Liver (tissue), 9 donors: Measurements from ENCODE around the gene SERTAD2. TPM values are rescaled to one million over a fixed set of nuclear protein-coding genes. Genes with fewer than 3 reads are reported as not detected.

Source experiments
- DNase-seq: peaks from one replicate; pipeline ENCODE4 v3.0.0-alpha.2; 2017; ENCODE audit warnings: low spot score
- H3K27ac ChIP-seq, 2 donors: one replicate each; pipeline ENCODE4 v1.7.0; 2013; ENCODE audit warnings: inconsistent platforms in 2 of 2, low read length in 2 of 2, control low read depth in 1 of 2, low read depth in 1 of 2, mild to moderate bottlenecking in 1 of 2
- H3K27me3 ChIP-seq, 4 donors: one replicate each; pipeline versions ENCODE4 v1.6.1 to v1.7.0; 2013; ENCODE audit warnings: low read length in 3 of 4, inconsistent platforms in 1 of 4, mild to moderate bottlenecking in 1 of 4, moderate library complexity in 1 of 4; ENCODE audit not compliant: control insufficient read depth in 4 of 4, insufficient read depth in 4 of 4
- H3K36me3 ChIP-seq, 4 donors: one replicate each; pipeline versions ENCODE4 v1.6.1 to v1.7.0; 2013; ENCODE audit warnings: low read length in 3 of 4, mild to moderate bottlenecking in 3 of 4, low read depth in 1 of 4, moderate library complexity in 1 of 4; ENCODE audit not compliant: control insufficient read depth in 4 of 4, insufficient read depth in 3 of 4
- H3K4me1 ChIP-seq, 4 donors: one replicate each; pipeline versions ENCODE4 v1.6.1 to v1.7.0; 2013; ENCODE audit warnings: low read length in 3 of 4, mild to moderate bottlenecking in 3 of 4, moderate library complexity in 1 of 4; ENCODE audit not compliant: control insufficient read depth in 4 of 4, insufficient read depth in 4 of 4
- H3K4me3 ChIP-seq, 3 donors: one replicate each; pipeline versions ENCODE4 v1.6.1 to v1.7.0; 2013; ENCODE audit warnings: low read length in 3 of 3, control low read depth in 1 of 3, low read depth in 1 of 3, mild to moderate bottlenecking in 1 of 3
- H3K9ac ChIP-seq, 2 donors: one replicate each; pipeline ENCODE4 v1.7.0; 2013; ENCODE audit warnings: low read length in 2 of 2, mild to moderate bottlenecking in 2 of 2, moderate library complexity in 2 of 2, control low read depth in 1 of 2, low read depth in 1 of 2
- H3K9me3 ChIP-seq, 4 donors: one replicate each; pipeline versions ENCODE4 v1.6.1 to v1.7.0; 2013; ENCODE audit warnings: low read length in 3 of 4; ENCODE audit not compliant: control insufficient read depth in 4 of 4
- ATF3 ChIP-seq: IDR thresholded peaks from 2 replicates; pipeline ENCODE4 v1.6.1; 2016; ENCODE audit warnings: antibody characterized with exemption
- CTCF ChIP-seq: fragments of 150-350 bp; IDR thresholded peaks from 2 replicates; pipeline ENCODE4 v1.5.1; 2017; ENCODE audit warnings: improper control_type of control experiment, low read depth, low read length; ENCODE audit not compliant: missing input control
- EGR1 ChIP-seq, 2 donors: IDR thresholded peaks; 2 replicates each; pipeline ENCODE4 v1.6.1; 2016 to 2018; ENCODE audit warnings: antibody characterized with exemption in 2 of 2, low read depth in 2 of 2
- FOXA1 ChIP-seq: IDR thresholded peaks from 2 replicates; pipeline ENCODE4 v1.6.1; 2016; ENCODE audit warnings: antibody characterized with exemption
- FOXA2 ChIP-seq: IDR thresholded peaks from 2 replicates; pipeline ENCODE4 v1.6.1; 2016; ENCODE audit warnings: antibody characterized with exemption
- GABPA ChIP-seq, 2 donors: IDR thresholded peaks in 1 of 2; conservative IDR thresholded peaks in 1 of 2; 2 replicates each; pipeline ENCODE4 v1.6.1; 2016; ENCODE audit warnings: antibody characterized with exemption in 2 of 2, mild to moderate bottlenecking in 1 of 2, moderate library complexity in 1 of 2
- HNF4A ChIP-seq, 2 donors: conservative IDR thresholded peaks; 2 replicates each; pipeline ENCODE4 v1.6.1; 2016; ENCODE audit warnings: antibody characterized with exemption in 2 of 2, mild to moderate bottlenecking in 2 of 2
- HNF4G ChIP-seq: IDR thresholded peaks from 2 replicates; pipeline ENCODE4 v1.6.1; 2016; ENCODE audit warnings: antibody characterized with exemption
- JUND ChIP-seq, 2 donors: IDR thresholded peaks; 2 replicates each; pipeline ENCODE4 v1.6.1; 2016; ENCODE audit warnings: antibody characterized with exemption in 2 of 2
- MAX ChIP-seq: IDR thresholded peaks from 2 replicates; pipeline ENCODE4 v1.6.1; 2016; ENCODE audit warnings: antibody characterized with exemption
- NR2F2 ChIP-seq: IDR thresholded peaks from 2 replicates; pipeline ENCODE4 v1.6.1; 2016; ENCODE audit warnings: antibody characterized with exemption
- RAD21 ChIP-seq, 2 donors: IDR thresholded peaks; 2 replicates each; pipeline ENCODE4 v1.6.1; 2016; ENCODE audit warnings: antibody characterized with exemption in 2 of 2, mild to moderate bottlenecking in 2 of 2
- REST ChIP-seq: IDR thresholded peaks from 2 replicates; pipeline ENCODE4 v1.6.1; 2016; ENCODE audit warnings: antibody characterized with exemption, mild to moderate bottlenecking
- RXRA ChIP-seq, 2 donors: IDR thresholded peaks; 2 replicates each; pipeline ENCODE4 v1.6.1; 2017 to 2018; ENCODE audit warnings: antibody characterized with exemption in 2 of 2, mild to moderate bottlenecking in 1 of 2
- SP1 ChIP-seq: IDR thresholded peaks from 2 replicates; pipeline ENCODE4 v1.6.1; 2018; ENCODE audit warnings: antibody characterized with exemption, mild to moderate bottlenecking
- TAF1 ChIP-seq: conservative IDR thresholded peaks from 2 replicates; pipeline ENCODE4 v1.6.1; 2016; ENCODE audit warnings: antibody characterized with exemption, mild to moderate bottlenecking
- YY1 ChIP-seq: IDR thresholded peaks from 2 replicates; pipeline ENCODE4 v1.6.1; 2016; ENCODE audit warnings: antibody characterized with exemption, mild to moderate bottlenecking
- ZBTB33 ChIP-seq: IDR thresholded peaks from 2 replicates; pipeline ENCODE4 v1.6.1; 2016; ENCODE audit warnings: antibody characterized with exemption
- WGBS: extraction: QIAGEN DNeasy Blood & Tissue Kit; methylation state at CpG from one replicate; pipeline ENCODE4 v1.1.7; 2013; 5-methylcytosine and 5-hydroxymethylcytosine counted together
- polyA plus RNA-seq, 2 donors: library from polyadenylated mRNA; stranded (reverse) in 1 of 2; unstranded in 1 of 2; fragments of 200-250 nt in 1 of 2; fragments of >200 nt in 1 of 2; fragmentation: Nextera tagmentation in 1 of 2; extraction: Ambion mirVana in 1 of 2; gene quantifications; one replicate each; pipeline versions ENCODE4 v1.2.1 to v1.2.3, GENCODE V29; 2013 to 2015
- total RNA-seq, 2 donors: library from RNA; depleted of rRNA; stranded (reverse); fragments of >200 nt; gene quantifications; one replicate each; pipeline ENCODE4 v1.2.3, GENCODE V29; 2014
- donor health status: healthy.
- donor health status: healthy.
- donor health status: healthy.
- donor health status: healthy.
- donor health status: healthy.

The SERTAD2 gene
- total and polyA plus RNA-seq, 4 donors = 5.1 to 13.3 (median 6.4) TPM

- H3K4me3 ChIP-seq = peak overlapping the region; percentile 53 to 72 (median 71)
- TF ChIP-seq JUND (IDR thresholded peaks at IDR 0.05) (no peak), CTCF (peak; percentile 63)
- H3K27me3 ChIP-seq = no peaks in the 10 kb centered on the region
- no peaks in the 10 kb centered on the region for H3K36me3 ChIP-seq
- peaks cover 0 to 25% (median 14%) of the 10 kb centered on the region in 4 donors for H3K4me1 ChIP-seq
- DNase-seq = peak; percentile 79
- peak overlapping the region; percentile 16 to 40 for H3K27ac ChIP-seq
- peak overlapping the region; percentile 71 to 78 for H3K9ac ChIP-seq
- WGBS = 3% methylated on average over 74 of the region's 74 CpGs
- H3K9me3 ChIP-seq = no peaks in the 10 kb centered on the region
These were observed 44.3 kb downstream of the SERTAD2 start for GRCh38 chr2:64609227-64609941.

- WGBS = 24% methylated on average over 20 of the region's 20 CpGs
- peak overlapping the region in 1 of 2 donors; percentile 24 for H3K27ac ChIP-seq
- H3K4me1 ChIP-seq = peaks cover 0 to 25% (median 14%) of the 10 kb centered on the region in 4 donors
- H3K36me3 ChIP-seq = no peaks in the 10 kb centered on the region
- H3K27me3 ChIP-seq = no peaks in the 10 kb centered on the region
- DNase-seq = no peak
- no peak for TF ChIP-seq JUND (IDR thresholded peaks at IDR 0.05)
- TF ChIP-seq RAD21 (IDR thresholded peaks at IDR 0.05) = no peak
- TF ChIP-seq NR2F2 = no peak
- no peak for TF ChIP-seq RXRA (IDR thresholded peaks at IDR 0.05)
- TF ChIP-seq FOXA1 = no peak
- TF ChIP-seq CTCF = no peak
- no peak for TF ChIP-seq EGR1 (IDR thresholded peaks at IDR 0.05; ENCODE audit: low read depth in 2 of 2)
- TF ChIP-seq HNF4A (conservative IDR thresholded peaks at IDR 0.05) = no peak
- TF ChIP-seq ZBTB33 = no peak
- TF ChIP-seq FOXA2 = no peak
- no peak for TF ChIP-seq MAX
- no peak for TF ChIP-seq TAF1
- no peak for TF ChIP-seq YY1
- no peak for TF ChIP-seq ATF3
- TF ChIP-seq SP1 = no peak
- no peak for TF ChIP-seq GABPA (IDR thresholded peaks at IDR 0.05 in 1 of 2, conservative IDR thresholded peaks at IDR 0.05 in 1 of 2)
- no peak for TF ChIP-seq REST
- no peak for TF ChIP-seq HNF4G
- peak overlapping the region in 2 of 3 donors; percentile 4 to 72 for H3K4me3 ChIP-seq
- H3K9ac ChIP-seq = no peak overlapping the region
- no peaks in the 10 kb centered on the region for H3K9me3 ChIP-seq
These were observed 44.9 kb downstream of the SERTAD2 start for GRCh38 chr2:64608867-64609226.
